HG02759 (cell line): ENCODE data around the gene TSPYL1.
"Not testable (repeated sequence)": the region's sequence is repeated elsewhere in the genome, so short reads cannot be mapped to it uniquely, and the experiment has no call there.

Experiments used
- ATAC-seq: cut with Tn5 transposase; IDR thresholded peaks from one replicate; pipeline ENCODE4 v1.9.1; 2021; ENCODE audit warnings: mild to moderate bottlenecking, moderate library complexity; ENCODE audit not compliant: unreplicated experiment

The TSPYL1 gene

GRCh38 chr6:116298973-116299372 is 19.2 kb upstream of the TSPYL1 start:
- ATAC-seq: no peak

- no peak for ATAC-seq
These were observed 18.5 kb upstream of the TSPYL1 start for GRCh38 chr6:116298273-116298672.

- ATAC-seq: no peak
These were observed 12.8 kb upstream of the TSPYL1 start for GRCh38 chr6:116292553-116292952.

GRCh38 chr6:116291701-116292396 is 12.1 kb upstream of the TSPYL1 start:
- no peak for ATAC-seq

- ATAC-seq: no peak
These were observed 11.1 kb upstream of the TSPYL1 start for GRCh38 chr6:116290799-116291198.

- no peak for ATAC-seq
These were observed 10.1 kb upstream of the TSPYL1 start for GRCh38 chr6:116289876-116290275.

- ATAC-seq: no peak
These were observed 8.1 kb upstream of the TSPYL1 start for GRCh38 chr6:116287689-116288282.

- ATAC-seq: no peak
These were observed 7.1 kb upstream of the TSPYL1 start for GRCh38 chr6:116286773-116287358.

- not testable (repeated sequence) for ATAC-seq
These were observed 5.3 kb upstream of the TSPYL1 start for GRCh38 chr6:116284984-116285383.

GRCh38 chr6:116283191-116283590 is 3.5 kb upstream of the TSPYL1 start:
- ATAC-seq: no peak

- ATAC-seq: no peak
These were observed 3.0 kb upstream of the TSPYL1 start for GRCh38 chr6:116282698-116283097.

GRCh38 chr6:116280933-116281316 is 1.2 kb upstream of the TSPYL1 start:
- no peak for ATAC-seq

- ATAC-seq: no peak
These were observed 617 bp upstream of the TSPYL1 start for GRCh38 chr6:116280161-116280932.

- ATAC-seq: peak; percentile 2
These were observed 887 bp downstream of the TSPYL1 start for GRCh38 chr6:116278854-116279231.

GRCh38 chr6:116278481-116278829 is 1.3 kb downstream of the TSPYL1 start:
- ATAC-seq: no peak

GRCh38 chr6:116277124-116277523 is 2.6 kb downstream of the TSPYL1 start:
- no peak for ATAC-seq

GRCh38 chr6:116271149-116271708 is 8.5 kb downstream of the TSPYL1 start:
- ATAC-seq: no peak

- ATAC-seq: peak; percentile 88
These were observed 11.0 kb downstream of the TSPYL1 start for GRCh38 chr6:116268589-116269293.

- peak; percentile 19 for ATAC-seq
These were observed 11.7 kb downstream of the TSPYL1 start for GRCh38 chr6:116267836-116268588.

GRCh38 chr6:116266803-116267202 is 12.9 kb downstream of the TSPYL1 start:
- no peak for ATAC-seq
